ENCODE measurements around the gene CCDC90B. TPM values are rescaled to one million over a fixed set of nuclear protein-coding genes. Genes with fewer than 3 reads are reported as not detected.

The CCDC90B gene
- total RNA-seq, 4 donors from 2014 or later: 22.7 to 56.9 (median 31.7) TPM

DNA sequence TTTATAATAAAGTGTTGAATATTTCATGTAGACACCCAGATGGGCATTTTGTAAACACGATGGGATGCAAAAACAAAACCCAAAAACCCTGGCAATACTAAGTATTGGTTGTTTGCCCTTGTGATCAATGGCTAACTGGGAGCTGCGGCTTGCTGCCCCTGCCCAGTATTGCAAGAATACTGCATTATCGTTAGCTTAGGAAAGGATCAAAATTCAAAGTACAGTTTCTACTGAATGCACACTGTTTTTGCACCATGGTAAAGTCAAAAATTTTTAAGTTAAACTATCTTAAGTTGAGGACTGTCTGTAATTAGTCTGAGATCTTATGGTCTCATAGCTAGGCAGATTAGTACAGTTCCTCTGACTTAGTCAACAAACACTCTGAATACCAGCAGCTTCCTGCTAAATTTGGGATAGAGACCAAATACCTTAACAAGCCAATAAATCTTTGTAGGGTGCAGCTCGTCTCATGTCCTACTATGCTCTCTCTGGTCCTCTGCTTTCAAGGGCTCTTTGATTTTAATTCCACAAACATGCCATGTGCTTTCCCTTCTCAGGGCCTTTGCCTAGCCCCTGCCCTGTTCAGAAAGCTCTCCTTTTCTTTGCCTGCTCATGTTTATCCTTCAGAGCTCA, 4.0 kb downstream of the CCDC90B start:
- 75% methylated on average over 4 of the region's 4 CpGs for WGBS
- Histone ChIP-seq H3K4me3 (no peak overlapping the region), H3K27ac (replicated peaks in 1 of 4) (no peak overlapping the region), H3K36me3 (peaks cover 3 to 21% (median 10%) of the 10 kb centered on the region in 4 donors), H3K27me3 (no peaks in the 10 kb centered on the region), H3K9me3 (no peaks in the 10 kb centered on the region), H3K4me1 (peaks cover 15 to 42% (median 38%) of the 10 kb centered on the region in 4 donors)
- DNase-seq (ENCODE audit: extremely low spot score): no peak
- TF ChIP-seq EP300 (IDR thresholded peaks at IDR 0.05) (no peak), POLR2AphosphoS5 (IDR thresholded peaks at IDR 0.05) (no peak), POLR2A (IDR thresholded peaks at IDR 0.05; ENCODE audit: low read depth) (no peak)
- TF ChIP-seq, protein P1, sequence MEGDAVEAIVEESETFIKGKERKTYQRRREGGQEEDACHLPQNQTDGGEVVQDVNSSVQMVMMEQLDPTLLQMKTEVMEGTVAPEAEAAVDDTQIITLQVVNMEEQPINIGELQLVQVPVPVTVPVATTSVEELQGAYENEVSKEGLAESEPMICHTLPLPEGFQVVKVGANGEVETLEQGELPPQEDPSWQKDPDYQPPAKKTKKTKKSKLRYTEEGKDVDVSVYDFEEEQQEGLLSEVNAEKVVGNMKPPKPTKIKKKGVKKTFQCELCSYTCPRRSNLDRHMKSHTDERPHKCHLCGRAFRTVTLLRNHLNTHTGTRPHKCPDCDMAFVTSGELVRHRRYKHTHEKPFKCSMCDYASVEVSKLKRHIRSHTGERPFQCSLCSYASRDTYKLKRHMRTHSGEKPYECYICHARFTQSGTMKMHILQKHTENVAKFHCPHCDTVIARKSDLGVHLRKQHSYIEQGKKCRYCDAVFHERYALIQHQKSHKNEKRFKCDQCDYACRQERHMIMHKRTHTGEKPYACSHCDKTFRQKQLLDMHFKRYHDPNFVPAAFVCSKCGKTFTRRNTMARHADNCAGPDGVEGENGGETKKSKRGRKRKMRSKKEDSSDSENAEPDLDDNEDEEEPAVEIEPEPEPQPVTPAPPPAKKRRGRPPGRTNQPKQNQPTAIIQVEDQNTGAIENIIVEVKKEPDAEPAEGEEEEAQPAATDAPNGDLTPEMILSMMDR (IDR thresholded peaks at IDR 0.05): no peak
- intact Hi-C loops (cut with DNase I): no loop called here

DNA sequence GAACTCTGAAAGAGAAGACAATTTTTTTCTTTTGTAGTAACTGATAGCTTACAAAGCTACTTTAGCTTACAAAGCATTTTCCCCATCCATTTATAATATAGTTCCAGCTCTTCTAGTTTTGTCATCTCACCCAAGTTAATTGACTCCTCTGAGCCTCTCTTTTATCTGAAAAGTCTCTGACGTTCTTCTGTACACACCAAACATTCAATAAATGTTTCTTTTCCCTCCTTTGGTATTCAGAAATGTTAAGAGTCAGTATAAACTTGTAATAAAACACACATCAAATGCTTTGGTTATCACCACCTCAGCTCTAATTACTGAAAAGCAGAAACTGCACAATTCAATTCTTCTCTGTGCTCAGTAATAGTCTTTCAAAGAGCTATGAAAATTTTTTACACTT, 5.9 kb downstream of the CCDC90B start:
- no peaks in the 10 kb centered on the region for H3K27me3 ChIP-seq
- no peak for DNase-seq (ENCODE audit: extremely low spot score)
- 81% methylated on average over 1 of the region's 1 CpG for WGBS
- peaks cover 5 to 40% (median 24%) of the 10 kb centered on the region in 4 donors for H3K36me3 ChIP-seq
- intact Hi-C loops (cut with DNase I): no loop called here
- no peak overlapping the region for H3K4me3 ChIP-seq
- H3K27ac ChIP-seq (replicated peaks in 1 of 4): no peak overlapping the region
- H3K9me3 ChIP-seq: no peaks in the 10 kb centered on the region
- TF ChIP-seq, protein P1 (IDR thresholded peaks at IDR 0.05): no peak
- TF ChIP-seq EP300 (IDR thresholded peaks at IDR 0.05) (no peak), POLR2A (IDR thresholded peaks at IDR 0.05; ENCODE audit: low read depth) (no peak), POLR2AphosphoS5 (IDR thresholded peaks at IDR 0.05) (no peak)
- peaks cover 15 to 38% (median 35%) of the 10 kb centered on the region in 4 donors for H3K4me1 ChIP-seq

DNA sequence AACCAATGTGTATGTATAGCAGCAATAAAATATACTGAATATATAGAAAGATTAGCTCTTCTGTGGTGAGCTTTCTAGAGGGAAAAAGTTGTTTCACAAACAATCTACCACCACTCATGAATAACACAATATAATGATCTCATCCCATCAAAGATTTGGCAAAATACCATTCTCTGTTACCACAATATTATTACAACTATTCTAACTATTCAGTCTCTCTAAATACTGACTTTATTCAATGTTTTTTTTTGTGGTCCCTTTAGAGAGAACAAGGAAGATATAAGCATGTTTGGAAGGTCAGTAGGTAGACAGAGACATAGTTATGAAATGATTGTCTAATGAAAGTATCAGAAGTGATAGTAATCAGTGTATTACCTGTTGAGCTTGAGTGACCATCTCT, 7.8 kb downstream of the CCDC90B start:
- intact Hi-C loops (cut with DNase I): no loop called here
- no peak for DNase-seq (ENCODE audit: extremely low spot score)
- no peaks in the 10 kb centered on the region for H3K9me3 ChIP-seq
- H3K36me3 ChIP-seq: peaks cover 5 to 59% (median 33%) of the 10 kb centered on the region in 4 donors
- TF ChIP-seq POLR2A (IDR thresholded peaks at IDR 0.05; ENCODE audit: low read depth) (no peak), POLR2AphosphoS5 (IDR thresholded peaks at IDR 0.05) (no peak), EP300 (IDR thresholded peaks at IDR 0.05) (no peak)
- TF ChIP-seq, protein P1 (IDR thresholded peaks at IDR 0.05): no peak
- peaks cover 0 to 19% (median 17%) of the 10 kb centered on the region in 4 donors for H3K4me1 ChIP-seq
- H3K27me3 ChIP-seq: no peaks in the 10 kb centered on the region
- H3K4me3 ChIP-seq: no peak overlapping the region
- H3K27ac ChIP-seq (replicated peaks in 1 of 4): no peak overlapping the region

DNA sequence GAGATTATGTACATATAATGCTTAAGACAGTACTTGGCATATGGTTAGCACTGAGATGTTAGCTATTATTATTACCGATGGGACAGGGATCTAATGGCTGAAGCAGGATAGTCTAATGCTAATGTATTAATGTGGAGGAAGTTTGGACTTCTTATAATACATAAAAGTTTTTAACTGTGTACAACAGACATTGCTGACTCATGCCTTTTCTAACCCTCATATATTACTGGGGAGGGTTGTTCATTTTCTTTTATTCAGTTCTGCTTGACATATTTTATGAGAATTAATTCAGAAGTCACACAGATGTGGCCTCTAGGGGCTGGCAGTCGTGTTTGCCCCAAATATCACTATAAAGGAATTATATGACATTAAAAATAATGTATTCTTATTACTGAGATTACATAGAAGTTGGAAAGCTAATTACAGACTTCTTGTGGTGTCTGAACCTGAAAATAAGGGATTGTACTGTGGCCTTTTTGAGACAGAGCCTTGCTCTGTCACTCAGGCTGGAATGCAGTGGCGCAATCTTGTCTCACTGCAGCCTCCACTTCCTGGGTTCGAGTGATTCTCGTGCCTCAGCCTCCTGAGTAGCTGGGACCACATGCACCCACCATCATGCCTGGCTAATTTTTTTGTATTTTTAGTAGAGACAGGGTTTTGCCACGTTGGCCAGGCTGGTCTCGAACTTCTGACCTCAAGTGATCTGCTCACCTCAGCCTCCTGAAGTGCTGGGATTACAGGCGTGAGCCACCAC, 10.1 kb downstream of the CCDC90B start:
- Histone ChIP-seq H3K36me3 (peaks cover 11 to 82% (median 54%) of the 10 kb centered on the region in 4 donors), H3K9me3 (no peaks in the 10 kb centered on the region), H3K4me1 (no peaks in the 10 kb centered on the region), H3K27me3 (no peaks in the 10 kb centered on the region), H3K27ac (replicated peaks in 1 of 4) (no peak overlapping the region), H3K4me3 (no peak overlapping the region)
- intact Hi-C loops (cut with DNase I): no loop called here
- DNase-seq (ENCODE audit: extremely low spot score): no peak
- TF ChIP-seq EP300 (IDR thresholded peaks at IDR 0.05) (no peak), POLR2AphosphoS5 (IDR thresholded peaks at IDR 0.05) (no peak), POLR2A (IDR thresholded peaks at IDR 0.05; ENCODE audit: low read depth) (no peak)
- TF ChIP-seq, protein P1 (IDR thresholded peaks at IDR 0.05): no peak
- WGBS: 86% methylated on average over 8 of the region's 8 CpGs
